ENCODE measurements around the gene TTR.

DNA sequence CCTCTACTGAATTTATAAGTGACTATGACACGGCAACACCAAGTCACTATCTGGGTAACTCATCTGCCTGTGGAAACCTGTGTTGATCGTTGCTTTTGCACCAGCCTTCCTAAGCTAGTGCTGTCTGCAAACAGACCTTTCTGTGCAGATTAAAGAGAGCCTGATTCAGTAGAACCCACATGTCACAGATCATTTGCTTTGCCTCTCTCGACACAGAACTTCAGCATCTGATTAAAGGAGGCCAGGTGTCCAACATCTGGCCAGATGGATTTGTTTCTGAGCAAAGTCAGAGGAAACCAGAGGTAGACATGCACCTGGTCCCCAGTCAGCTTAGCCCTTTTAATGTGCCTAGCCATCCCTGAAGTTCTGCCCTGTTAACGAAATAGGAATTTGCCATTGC lies 15.0 kb upstream of the TTR start:
- TF ChIP-seq, protein P1, sequence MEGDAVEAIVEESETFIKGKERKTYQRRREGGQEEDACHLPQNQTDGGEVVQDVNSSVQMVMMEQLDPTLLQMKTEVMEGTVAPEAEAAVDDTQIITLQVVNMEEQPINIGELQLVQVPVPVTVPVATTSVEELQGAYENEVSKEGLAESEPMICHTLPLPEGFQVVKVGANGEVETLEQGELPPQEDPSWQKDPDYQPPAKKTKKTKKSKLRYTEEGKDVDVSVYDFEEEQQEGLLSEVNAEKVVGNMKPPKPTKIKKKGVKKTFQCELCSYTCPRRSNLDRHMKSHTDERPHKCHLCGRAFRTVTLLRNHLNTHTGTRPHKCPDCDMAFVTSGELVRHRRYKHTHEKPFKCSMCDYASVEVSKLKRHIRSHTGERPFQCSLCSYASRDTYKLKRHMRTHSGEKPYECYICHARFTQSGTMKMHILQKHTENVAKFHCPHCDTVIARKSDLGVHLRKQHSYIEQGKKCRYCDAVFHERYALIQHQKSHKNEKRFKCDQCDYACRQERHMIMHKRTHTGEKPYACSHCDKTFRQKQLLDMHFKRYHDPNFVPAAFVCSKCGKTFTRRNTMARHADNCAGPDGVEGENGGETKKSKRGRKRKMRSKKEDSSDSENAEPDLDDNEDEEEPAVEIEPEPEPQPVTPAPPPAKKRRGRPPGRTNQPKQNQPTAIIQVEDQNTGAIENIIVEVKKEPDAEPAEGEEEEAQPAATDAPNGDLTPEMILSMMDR (IDR thresholded peaks at IDR 0.05) = no peak
- TF ChIP-seq POLR2A (IDR thresholded peaks at IDR 0.05) = no peak

All from Peyer's patch (tissue), 4 donors.